GM21526 (cell line): ENCODE data around the gene AMIGO2.
"Not testable (repeated sequence)": the region's sequence is repeated elsewhere in the genome, so short reads cannot be mapped to it uniquely, and the experiment has no call there.

Source experiments
- ATAC-seq: cut with Tn5 transposase; IDR thresholded peaks from one replicate; pipeline ENCODE4 v1.9.1; 2021; ENCODE audit warnings: moderate library complexity; ENCODE audit not compliant: unreplicated experiment, low FRiP score

The AMIGO2 gene

GRCh38 chr12:47075192-47076084, 4.3 kb downstream of the AMIGO2 start:
- no peak for ATAC-seq

GRCh38 chr12:47074757-47075156, 5.0 kb downstream of the AMIGO2 start:
- ATAC-seq, result no peak

DNA sequence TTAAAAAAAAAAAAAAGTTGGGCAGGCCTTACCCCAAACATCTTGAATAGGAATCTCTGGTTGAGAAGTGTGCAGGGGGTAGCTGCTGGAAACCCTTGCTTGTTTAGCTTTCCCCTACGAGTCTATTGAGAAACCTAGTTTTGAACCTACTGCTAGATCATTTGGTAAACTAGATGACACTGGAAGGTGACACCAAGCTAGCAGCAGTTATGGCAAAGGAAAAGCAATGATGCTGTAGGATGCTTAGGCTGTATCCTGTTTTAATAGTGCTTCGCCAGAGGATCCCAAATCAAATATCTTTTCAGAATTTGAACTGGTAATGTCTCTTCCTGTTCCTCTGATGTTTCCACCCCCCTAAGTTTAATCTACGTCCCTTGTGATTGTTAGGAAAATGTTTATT, 5.8 kb downstream of the AMIGO2 start:
- ATAC-seq, result no peak

GRCh38 chr12:47071241-47071852, 8.4 kb downstream of the AMIGO2 start:
- ATAC-seq, result no peak

GRCh38 chr12:47070310-47070709, 9.4 kb downstream of the AMIGO2 start:
- ATAC-seq, result no peak

- no peak for ATAC-seq
Observed at GRCh38 chr12:47068539-47068938, 11.2 kb downstream of the AMIGO2 start.

DNA sequence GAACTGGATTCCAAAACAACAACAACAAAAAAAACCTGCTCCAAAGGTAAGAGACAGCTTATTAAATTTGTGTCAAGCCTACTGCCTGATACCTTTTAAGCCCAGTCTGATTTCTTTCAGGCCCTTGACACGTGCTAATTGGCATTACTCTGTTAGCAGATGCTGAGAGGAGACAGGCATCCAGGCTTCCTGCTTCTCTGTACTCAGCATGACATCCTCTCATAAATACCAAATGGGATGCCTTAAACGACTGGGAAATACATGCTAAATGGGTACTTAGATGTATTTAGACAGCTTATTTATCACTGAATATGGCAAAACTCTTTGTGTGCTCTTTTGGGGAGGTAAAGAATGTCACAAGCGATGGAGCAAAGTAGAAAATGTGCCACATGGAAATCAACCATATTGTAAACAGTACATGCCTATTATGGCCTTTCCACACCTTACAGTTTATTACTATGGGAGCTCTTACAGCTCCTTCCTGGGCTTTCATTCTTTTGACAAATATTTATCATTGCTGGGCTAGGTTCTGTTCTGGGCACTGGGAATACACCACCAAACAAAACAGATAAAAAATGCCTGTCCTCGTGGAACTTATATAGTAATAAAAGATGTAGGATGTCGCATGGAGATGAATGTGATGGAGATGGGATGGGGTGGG, 11.9 kb downstream of the AMIGO2 start:
- no peak for ATAC-seq

GRCh38 chr12:47067176-47067575, 12.6 kb downstream of the AMIGO2 start:
- ATAC-seq, result no peak

- ATAC-seq, result no peak
Observed at GRCh38 chr12:47066278-47067025, 13.3 kb downstream of the AMIGO2 start.

DNA sequence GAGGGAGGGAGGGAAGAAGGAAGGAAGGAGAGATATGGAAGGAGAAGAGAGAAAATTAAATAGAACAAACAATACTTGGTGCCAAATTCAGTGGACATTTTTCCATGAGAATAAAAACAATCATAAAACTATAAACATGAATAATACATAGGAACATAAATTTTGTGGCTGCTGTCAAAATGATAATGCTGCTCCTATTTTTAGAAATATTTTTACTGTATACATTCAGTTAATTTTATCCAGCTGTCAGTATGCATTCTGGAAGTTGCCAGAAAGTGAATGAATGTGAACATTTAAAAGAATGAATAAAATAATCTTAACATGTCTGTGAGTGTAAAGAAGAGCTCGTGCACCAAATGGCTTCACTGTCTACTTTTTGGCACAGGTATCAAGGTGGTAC, 14.2 kb downstream of the AMIGO2 start:
- ATAC-seq, result no peak

GRCh38 chr12:47058640-47059039, 21.1 kb downstream of the AMIGO2 start:
- not testable (repeated sequence) for ATAC-seq

GRCh38 chr12:47056944-47057343, 22.8 kb downstream of the AMIGO2 start:
- ATAC-seq, result not testable (repeated sequence)

GRCh38 chr12:47055856-47056255, 23.9 kb downstream of the AMIGO2 start:
- ATAC-seq, result not testable (repeated sequence)

DNA sequence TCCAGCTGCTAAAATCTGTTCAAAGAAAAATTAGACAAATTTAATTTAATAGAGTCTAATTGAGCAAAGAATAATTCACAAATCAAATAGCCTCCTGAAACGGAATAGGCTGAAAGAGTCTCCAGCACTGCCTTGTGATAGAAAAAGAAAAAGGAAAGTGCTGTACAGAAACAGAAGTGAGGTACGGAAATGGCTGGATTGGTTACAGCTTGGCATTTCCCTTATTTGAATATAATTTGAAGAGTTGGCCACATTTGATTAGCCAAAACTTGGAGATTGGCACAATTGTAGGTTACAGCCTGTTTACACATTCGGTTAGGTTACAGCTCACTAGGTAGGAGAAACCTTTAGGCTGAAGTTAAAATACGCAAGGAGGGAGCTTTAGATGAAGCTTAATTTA, 25.1 kb downstream of the AMIGO2 start:
- ATAC-seq, result no peak

GRCh38 chr12:47053961-47054360, 25.8 kb downstream of the AMIGO2 start:
- no peak for ATAC-seq

- ATAC-seq, result no peak
Observed at GRCh38 chr12:47052274-47052673, 27.5 kb downstream of the AMIGO2 start.

GRCh38 chr12:47051291-47051690, 28.5 kb downstream of the AMIGO2 start:
- not testable (repeated sequence) for ATAC-seq

DNA sequence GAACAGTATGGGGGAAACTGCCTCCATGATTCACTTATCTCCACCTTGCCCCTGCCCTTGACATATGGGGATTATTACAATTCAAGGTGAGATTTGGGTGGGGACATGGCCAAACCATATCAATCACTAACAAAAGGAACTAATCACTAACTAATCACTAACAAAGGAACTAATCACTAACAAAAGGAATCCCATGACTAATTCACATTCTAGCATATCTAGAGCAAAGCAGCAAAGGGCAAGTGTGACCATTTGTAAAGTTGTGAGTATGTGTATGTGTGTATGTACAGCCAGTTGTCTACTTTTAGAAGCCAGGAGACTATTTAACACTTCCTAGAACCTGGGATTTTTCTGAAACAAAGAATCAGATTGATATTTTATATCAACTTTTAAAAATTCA, 31.2 kb downstream of the AMIGO2 start:
- no peak for ATAC-seq

DNA sequence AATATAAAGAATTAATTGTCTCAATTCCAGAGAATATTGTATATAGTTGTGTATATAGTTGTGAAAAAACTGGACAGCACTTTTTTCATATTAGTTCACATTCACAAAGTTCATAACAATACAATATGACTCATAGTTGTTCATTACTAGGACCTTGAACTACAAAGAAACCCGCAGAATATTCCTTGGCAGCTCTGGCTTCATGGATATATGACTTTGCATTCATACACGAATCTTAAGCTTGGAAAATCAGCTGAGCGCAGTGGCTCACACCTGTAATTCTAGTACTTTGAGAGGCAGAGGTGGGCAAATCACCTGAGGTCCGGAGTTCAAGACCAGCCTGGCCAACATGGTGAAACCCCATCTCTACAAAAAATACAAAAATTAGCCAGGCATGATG, 38.4 kb downstream of the AMIGO2 start:
- no peak for ATAC-seq

- ATAC-seq, result no peak
Observed at GRCh38 chr12:47039756-47040155, 40.0 kb downstream of the AMIGO2 start.

GRCh38 chr12:47039079-47039478, 40.7 kb downstream of the AMIGO2 start:
- no peak for ATAC-seq
